ENCODE results near the gene SLC22A23. TPM values are rescaled to one million over a fixed set of nuclear protein-coding genes. Genes with fewer than 3 reads are reported as not detected.

Gene SLC22A23
- total RNA-seq, 1 experiment from 2014 or later: 6.8 TPM

DNA sequence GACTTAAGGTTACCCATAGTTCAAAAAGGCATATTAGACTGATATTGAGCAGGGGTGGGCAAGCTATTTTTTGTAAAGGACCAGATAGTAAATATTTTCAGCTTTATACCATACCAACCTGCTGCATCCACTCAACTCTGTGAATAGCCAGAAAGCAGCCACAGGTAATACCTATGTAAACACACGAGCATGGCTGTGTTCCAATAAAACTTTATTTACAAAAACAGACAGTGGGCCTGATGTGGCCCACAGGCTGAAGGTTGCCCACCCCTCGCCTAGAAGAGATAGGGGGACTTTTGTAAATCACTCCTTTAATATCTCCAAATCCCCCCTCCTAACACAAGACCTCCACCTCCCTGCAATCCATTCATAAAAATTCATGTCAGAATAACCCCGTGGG lies 133.7 kb downstream of the SLC22A23 start:
- H3K27ac ChIP-seq (ENCODE audit: insufficient read length, low read depth, low read length): no peak overlapping the region
- no peak overlapping the region for H2BK120ac ChIP-seq (ENCODE audit: low read depth, low read length, poor library complexity, severe bottlenecking)
- H3K79me2 ChIP-seq (ENCODE audit: insufficient read depth, low read length): no peaks in the 10 kb centered on the region; the same call in none of the 2 replicates
- no peak overlapping the region for H3T11ph ChIP-seq (ENCODE audit: low read length)
- DNase-seq: no peak
- no peak overlapping the region for H3K18ac ChIP-seq (ENCODE audit: insufficient read length, low read depth, low read length)
- peaks cover 8% of the 10 kb centered on the region; the same call in 1 of the 2 replicates for H3K4me1 ChIP-seq (ENCODE audit: insufficient read depth, low read length)
- no peak overlapping the region for H3K4me2 ChIP-seq (ENCODE audit: insufficient read depth, insufficient read length, low read length)
- no peak overlapping the region for H2BK5ac ChIP-seq (ENCODE audit: insufficient read length, low read length)
- H2BK12ac ChIP-seq (ENCODE audit: insufficient read length, low read depth, low read length): no peak overlapping the region
- no peak overlapping the region for H2AK5ac ChIP-seq (ENCODE audit: insufficient read length, low read length)
- H3K4ac ChIP-seq (ENCODE audit: low read depth, low read length): no peak overlapping the region
- no peaks in the 10 kb centered on the region for H4K20me1 ChIP-seq (ENCODE audit: control insufficient read depth, insufficient read depth, insufficient read length)
- no peak overlapping the region for H4K8ac ChIP-seq (replicated peaks; ENCODE audit: insufficient read length, low read depth, low read length)
- peaks cover 0 to 13% (median 0%) of the 10 kb centered on the region in 3 experiments; a peak in 2 of 7 replicates for H3K36me3 Mint-ChIP-seq (ENCODE audit: insufficient read depth in 1 of 3, low read depth in 3 of 3)
- H3K23me2 ChIP-seq (ENCODE audit: insufficient read length, low read depth, low read length, poor library complexity, severe bottlenecking): no peaks in the 10 kb centered on the region
- H3K27me3 Mint-ChIP-seq (ENCODE audit: low read depth): no peaks in the 10 kb centered on the region
- H3K4me1 Mint-ChIP-seq: peaks cover 19 to 20% of the 10 kb centered on the region in 2 experiments
- no CpG with 5 or more reads among the region's 3 CpGs for WGBS (ENCODE audit: extremely low coverage, insufficient read length, low lambda C conversion rate)
- no peaks in the 10 kb centered on the region for H3K27me3 ChIP-seq (ENCODE audit: insufficient read depth, low read length)
- H3K27ac Mint-ChIP-seq: no peak overlapping the region
- H3K9me3 ChIP-seq (ENCODE audit: control insufficient read depth, low read depth, low read length): no peaks in the 10 kb centered on the region
- no peak overlapping the region for H2AFZ ChIP-seq (ENCODE audit: low read length)
- H4K91ac ChIP-seq (ENCODE audit: insufficient read length, low read depth, low read length): no peak overlapping the region
- H4K5ac ChIP-seq (ENCODE audit: insufficient read length, low read depth, low read length): no peak overlapping the region
- H3K79me1 ChIP-seq (ENCODE audit: insufficient read depth, low read depth, low read length, poor library complexity, severe bottlenecking): no peaks in the 10 kb centered on the region
- no peak overlapping the region for H3K14ac ChIP-seq (ENCODE audit: insufficient read depth, low read length)
- no peak overlapping the region for H2BK15ac ChIP-seq (ENCODE audit: low read depth, low read length)
- H2BK20ac ChIP-seq (ENCODE audit: low read depth, low read length, poor library complexity, severe bottlenecking): no peak overlapping the region
- H3K4me3 Mint-ChIP-seq: no peak overlapping the region
- TF ChIP-seq, protein P1, sequence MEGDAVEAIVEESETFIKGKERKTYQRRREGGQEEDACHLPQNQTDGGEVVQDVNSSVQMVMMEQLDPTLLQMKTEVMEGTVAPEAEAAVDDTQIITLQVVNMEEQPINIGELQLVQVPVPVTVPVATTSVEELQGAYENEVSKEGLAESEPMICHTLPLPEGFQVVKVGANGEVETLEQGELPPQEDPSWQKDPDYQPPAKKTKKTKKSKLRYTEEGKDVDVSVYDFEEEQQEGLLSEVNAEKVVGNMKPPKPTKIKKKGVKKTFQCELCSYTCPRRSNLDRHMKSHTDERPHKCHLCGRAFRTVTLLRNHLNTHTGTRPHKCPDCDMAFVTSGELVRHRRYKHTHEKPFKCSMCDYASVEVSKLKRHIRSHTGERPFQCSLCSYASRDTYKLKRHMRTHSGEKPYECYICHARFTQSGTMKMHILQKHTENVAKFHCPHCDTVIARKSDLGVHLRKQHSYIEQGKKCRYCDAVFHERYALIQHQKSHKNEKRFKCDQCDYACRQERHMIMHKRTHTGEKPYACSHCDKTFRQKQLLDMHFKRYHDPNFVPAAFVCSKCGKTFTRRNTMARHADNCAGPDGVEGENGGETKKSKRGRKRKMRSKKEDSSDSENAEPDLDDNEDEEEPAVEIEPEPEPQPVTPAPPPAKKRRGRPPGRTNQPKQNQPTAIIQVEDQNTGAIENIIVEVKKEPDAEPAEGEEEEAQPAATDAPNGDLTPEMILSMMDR (conservative IDR thresholded peaks at IDR 0.05): no peak
- H3K9ac ChIP-seq (ENCODE audit: extremely low read depth, insufficient read length, low read length): no peak overlapping the region
- H3K56ac ChIP-seq (ENCODE audit: insufficient read length, low read depth, low read length): no peak overlapping the region
- H3K23ac ChIP-seq (ENCODE audit: insufficient read length, low read depth, low read length): no peak overlapping the region
- H3K9me3 Mint-ChIP-seq: no peaks in the 10 kb centered on the region
